ENCODE measurements around the gene GOLGA8A.
"Not testable (repeated sequence)": the region's sequence is repeated elsewhere in the genome, so short reads cannot be mapped to it uniquely, and the experiment has no call there.

GOLGA8A gene

DNA sequence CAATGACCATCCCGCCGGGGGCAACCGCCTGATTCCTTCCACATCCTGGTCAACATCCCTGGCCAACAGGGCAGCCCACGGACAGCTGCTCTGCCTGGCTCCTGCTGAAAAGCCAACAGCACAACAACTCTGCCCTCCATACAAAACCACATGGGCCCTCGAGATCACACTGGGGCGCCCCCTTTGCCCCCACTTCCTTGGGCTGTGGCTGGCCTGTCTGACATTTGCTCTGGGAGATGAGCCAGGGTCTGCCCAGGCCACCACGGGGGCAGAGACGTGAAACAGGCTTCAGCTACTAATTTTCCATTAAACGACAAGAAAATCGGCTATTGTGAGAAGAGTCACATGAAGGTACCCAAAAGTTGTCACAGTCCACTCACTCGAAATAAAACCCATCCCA lies 16.7 kb downstream of the GOLGA8A start:
- intact Hi-C loops (cut with DNase I; ENCODE audit: low total_unique reads); H3K36me3 ChIP-seq; H3K4me3 ChIP-seq; H3K27ac ChIP-seq; H3K4me1 ChIP-seq; H3K9me3 ChIP-seq; DNase-seq; H3K27me3 ChIP-seq: not testable (repeated sequence)

DNA sequence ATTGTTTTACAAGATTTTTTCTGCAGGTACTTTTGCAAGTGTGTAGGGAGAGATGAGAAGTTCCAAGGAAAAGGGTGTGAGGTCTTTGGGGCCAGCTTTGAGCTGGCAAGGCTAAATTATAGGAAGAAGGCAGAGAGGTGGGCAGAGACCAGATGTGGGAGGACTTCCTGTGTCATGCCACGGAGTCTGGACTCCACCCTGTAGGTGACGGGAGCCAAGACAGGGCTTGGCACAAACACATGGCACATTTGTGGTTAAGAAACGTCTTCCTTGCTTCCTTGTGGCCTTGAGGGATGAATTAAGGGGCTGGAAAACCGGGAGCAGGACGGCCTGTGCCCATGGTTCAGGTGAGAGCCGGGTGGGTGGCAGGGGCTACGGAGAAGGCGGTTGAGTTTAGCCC lies 19.2 kb downstream of the GOLGA8A start:
- H3K4me3 ChIP-seq; DNase-seq; H3K27ac ChIP-seq; H3K9me3 ChIP-seq; intact Hi-C loops (cut with DNase I; ENCODE audit: low total_unique reads); H3K4me1 ChIP-seq; H3K36me3 ChIP-seq; H3K27me3 ChIP-seq: not testable (repeated sequence)

DNA sequence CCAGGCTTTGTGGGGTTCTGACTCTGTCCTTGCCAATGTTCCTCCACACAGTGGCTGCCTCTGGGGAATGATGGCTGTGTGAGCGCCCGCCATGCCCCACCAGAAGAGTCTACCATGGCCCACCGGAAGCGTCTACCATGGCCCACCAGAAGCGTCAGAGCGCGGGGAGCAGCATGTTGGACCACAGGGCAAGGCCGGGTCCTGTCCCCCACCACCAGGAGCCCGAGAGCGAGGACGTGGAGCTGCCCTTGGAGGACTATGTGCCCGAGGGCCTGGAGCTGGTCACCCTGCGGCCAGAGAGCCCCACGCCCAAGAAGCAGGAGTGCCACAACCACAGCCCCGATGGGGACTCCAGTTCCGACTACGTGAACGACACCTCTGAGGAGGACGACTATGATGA lies 28.1 kb downstream of the GOLGA8A start:
- H3K4me1 ChIP-seq; DNase-seq; H3K9me3 ChIP-seq; intact Hi-C loops (cut with DNase I; ENCODE audit: low total_unique reads); H3K4me3 ChIP-seq; H3K27me3 ChIP-seq; H3K27ac ChIP-seq; H3K36me3 ChIP-seq: not testable (repeated sequence)

DNA sequence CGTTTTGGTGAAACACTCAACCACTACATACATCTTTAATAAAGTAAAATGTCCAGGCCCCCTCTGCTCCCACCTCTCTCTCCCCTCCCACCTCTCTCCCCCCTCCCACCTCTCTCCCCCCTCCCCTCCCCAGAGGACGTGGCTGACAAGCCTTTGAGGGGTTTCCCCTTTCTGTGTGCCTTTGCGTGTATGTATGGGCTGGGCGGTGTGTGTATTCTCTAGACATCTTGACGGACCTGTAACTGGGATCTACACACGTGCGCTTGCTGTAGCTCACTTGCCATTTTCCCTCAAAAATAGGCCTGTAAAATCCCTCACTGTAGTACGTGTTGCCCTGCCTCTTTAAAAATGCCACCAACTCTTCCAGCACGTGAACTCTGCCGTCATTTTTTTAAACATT lies 28.6 kb downstream of the GOLGA8A start:
- H3K4me1 ChIP-seq; H3K4me3 ChIP-seq; H3K27ac ChIP-seq; DNase-seq; H3K27me3 ChIP-seq; intact Hi-C loops (cut with DNase I; ENCODE audit: low total_unique reads); H3K9me3 ChIP-seq; H3K36me3 ChIP-seq: not testable (repeated sequence)

DNA sequence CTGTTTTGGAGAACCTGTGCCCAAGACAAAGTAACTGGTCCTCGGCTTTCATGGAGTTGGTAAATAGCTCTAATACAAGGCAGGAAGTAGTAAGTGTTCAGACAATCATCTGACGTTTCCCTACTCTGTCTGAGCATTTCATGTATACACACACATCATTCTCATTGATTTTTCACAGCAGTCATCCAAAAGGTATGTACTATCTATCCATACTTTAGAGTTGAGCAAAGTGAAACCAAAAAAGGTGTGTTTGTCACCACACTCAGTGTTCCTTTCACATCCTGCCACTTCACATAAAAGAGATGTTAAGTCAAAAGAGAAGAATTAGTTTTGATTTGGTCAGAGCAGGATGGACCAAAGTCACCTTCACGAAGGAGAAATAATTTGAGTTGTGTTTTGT lies 33.7 kb downstream of the GOLGA8A start:
- H3K36me3 ChIP-seq; H3K4me3 ChIP-seq; H3K9me3 ChIP-seq; DNase-seq; H3K27ac ChIP-seq; H3K4me1 ChIP-seq; intact Hi-C loops (cut with DNase I; ENCODE audit: low total_unique reads); H3K27me3 ChIP-seq: not testable (repeated sequence)

DNA sequence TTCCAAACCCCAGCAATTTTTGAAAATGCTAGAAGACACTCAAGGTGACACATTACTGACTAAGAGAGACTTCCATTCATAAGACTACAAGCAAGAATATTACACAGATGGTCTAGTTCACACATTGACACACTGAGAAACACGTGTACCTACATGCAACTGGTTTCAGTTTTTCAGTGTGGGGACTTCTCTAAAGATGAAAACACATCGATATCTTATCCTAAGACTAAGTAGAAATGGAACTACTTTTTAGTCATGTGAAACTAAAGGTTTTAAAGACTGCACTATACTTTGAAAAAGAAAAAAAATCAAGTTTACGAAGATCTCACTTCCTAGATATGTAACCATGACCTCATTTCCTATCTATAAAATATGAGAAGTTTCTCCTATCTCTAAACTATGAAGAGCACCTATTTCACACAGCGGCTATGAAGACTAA lies 34.4 kb downstream of the GOLGA8A start:
- H3K4me3 ChIP-seq; H3K4me1 ChIP-seq; H3K9me3 ChIP-seq; DNase-seq; H3K36me3 ChIP-seq; H3K27ac ChIP-seq; intact Hi-C loops (cut with DNase I; ENCODE audit: low total_unique reads); H3K27me3 ChIP-seq: not testable (repeated sequence)

DNA sequence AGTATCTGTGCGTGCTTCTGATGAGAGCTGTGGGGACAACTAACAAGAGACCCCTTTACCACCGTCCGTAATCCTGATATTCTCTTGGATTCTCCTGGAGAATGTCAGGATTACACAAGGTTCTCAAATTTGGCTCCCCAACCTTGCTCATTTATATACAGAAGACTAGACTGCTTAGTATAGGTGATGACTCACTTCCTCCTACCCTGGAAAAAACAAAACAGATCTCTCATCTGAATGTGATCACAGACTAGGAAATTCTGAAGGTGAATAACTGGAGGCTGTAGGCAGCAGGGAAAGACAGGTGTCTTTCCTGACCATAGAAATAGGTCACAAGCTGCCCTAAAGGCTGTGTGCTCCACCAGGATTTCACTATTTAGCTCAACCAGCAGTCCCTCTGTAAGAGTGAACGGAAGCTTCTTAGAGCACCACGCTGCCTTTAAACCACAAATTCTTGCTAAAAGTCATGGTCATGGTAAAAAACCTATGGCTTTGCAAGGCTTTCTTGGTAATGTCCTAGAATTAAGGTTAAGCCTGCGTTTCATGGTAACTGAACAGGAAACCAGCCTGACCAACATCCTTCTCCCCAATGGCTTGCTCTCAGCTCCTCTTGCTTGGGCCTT lies 39.9 kb downstream of the GOLGA8A start:
- intact Hi-C loops (cut with DNase I; ENCODE audit: low total_unique reads); H3K4me3 ChIP-seq; H3K9me3 ChIP-seq; H3K27me3 ChIP-seq; H3K36me3 ChIP-seq; H3K27ac ChIP-seq; DNase-seq; H3K4me1 ChIP-seq: not testable (repeated sequence)

DNA sequence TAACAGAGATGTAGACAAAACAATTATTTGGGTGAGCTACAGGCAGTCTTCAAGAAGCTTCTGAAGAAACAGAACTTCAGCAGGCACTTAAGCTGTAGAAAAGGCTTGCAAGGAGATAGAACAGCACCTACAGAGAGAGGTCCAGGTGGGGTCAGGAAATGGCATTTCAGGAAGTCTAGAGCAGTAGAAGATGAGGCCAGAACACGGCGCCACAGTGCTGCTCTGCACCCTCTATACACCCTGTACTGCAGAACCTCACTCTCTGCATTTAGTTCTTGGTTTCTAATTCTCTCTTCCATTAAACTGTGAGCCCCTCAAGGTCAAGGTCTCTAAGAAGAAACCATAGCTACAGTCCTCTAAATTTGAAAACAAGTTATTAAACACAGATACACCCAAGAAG lies 44.6 kb downstream of the GOLGA8A start:
- H3K27me3 ChIP-seq; H3K36me3 ChIP-seq; H3K9me3 ChIP-seq; intact Hi-C loops (cut with DNase I; ENCODE audit: low total_unique reads); H3K4me3 ChIP-seq; H3K4me1 ChIP-seq; DNase-seq; H3K27ac ChIP-seq: not testable (repeated sequence)

DNA sequence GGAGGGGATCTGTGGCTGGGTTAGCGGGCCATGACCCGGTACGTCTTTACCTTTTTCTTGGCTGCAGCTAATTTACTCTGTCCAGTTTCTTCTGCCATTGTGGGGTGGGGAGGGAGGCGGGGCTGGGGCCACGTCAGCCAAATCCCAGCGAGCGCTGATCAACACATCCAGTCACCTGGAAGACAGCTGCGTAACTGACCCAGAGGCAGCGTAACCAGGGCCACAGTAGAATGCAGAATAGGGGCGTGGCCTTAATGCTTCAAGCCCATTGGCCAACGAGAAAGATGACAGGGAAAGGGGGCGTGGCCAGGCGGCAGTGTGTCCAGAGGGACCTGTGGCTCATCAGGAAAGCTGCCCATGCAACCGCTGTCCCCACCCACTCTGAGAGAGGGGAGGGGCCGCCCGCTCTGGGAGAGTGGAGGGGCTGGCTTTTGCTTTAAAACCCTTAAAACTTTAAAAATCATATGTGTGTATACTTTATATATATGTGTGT lies 48.0 kb downstream of the GOLGA8A start:
- H3K36me3 ChIP-seq; H3K27me3 ChIP-seq; H3K4me3 ChIP-seq; DNase-seq; H3K9me3 ChIP-seq; H3K27ac ChIP-seq; intact Hi-C loops (cut with DNase I; ENCODE audit: low total_unique reads); H3K4me1 ChIP-seq: not testable (repeated sequence)

Data from tibial artery (tissue), 4 donors.